ENCODE data around the gene PALLD.

- TF ChIP-seq RAD21 (IDR thresholded peaks at IDR 0.05; ENCODE audit: low read depth), result no peak
- TF ChIP-seq ZNF274 (IDR thresholded peaks at IDR 0.05; ENCODE audit: low read depth, low read length), result no peak
- TF ChIP-seq, protein P1, sequence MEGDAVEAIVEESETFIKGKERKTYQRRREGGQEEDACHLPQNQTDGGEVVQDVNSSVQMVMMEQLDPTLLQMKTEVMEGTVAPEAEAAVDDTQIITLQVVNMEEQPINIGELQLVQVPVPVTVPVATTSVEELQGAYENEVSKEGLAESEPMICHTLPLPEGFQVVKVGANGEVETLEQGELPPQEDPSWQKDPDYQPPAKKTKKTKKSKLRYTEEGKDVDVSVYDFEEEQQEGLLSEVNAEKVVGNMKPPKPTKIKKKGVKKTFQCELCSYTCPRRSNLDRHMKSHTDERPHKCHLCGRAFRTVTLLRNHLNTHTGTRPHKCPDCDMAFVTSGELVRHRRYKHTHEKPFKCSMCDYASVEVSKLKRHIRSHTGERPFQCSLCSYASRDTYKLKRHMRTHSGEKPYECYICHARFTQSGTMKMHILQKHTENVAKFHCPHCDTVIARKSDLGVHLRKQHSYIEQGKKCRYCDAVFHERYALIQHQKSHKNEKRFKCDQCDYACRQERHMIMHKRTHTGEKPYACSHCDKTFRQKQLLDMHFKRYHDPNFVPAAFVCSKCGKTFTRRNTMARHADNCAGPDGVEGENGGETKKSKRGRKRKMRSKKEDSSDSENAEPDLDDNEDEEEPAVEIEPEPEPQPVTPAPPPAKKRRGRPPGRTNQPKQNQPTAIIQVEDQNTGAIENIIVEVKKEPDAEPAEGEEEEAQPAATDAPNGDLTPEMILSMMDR (IDR thresholded peaks at IDR 0.05 in 2 of 3, conservative IDR thresholded peaks at IDR 0.05 in 1 of 3; ENCODE audit: borderline replicate concordance in 1 of 3, insufficient read depth in 1 of 3, low read depth in 2 of 3, low read length in 2 of 3), result no peak
- no peak for TF ChIP-seq EZH2phosphoT487 (IDR thresholded peaks at IDR 0.05; ENCODE audit: borderline replicate concordance)
- TF ChIP-seq YY1 (IDR thresholded peaks at IDR 0.05; ENCODE audit: extremely low read depth, insufficient replicate concordance, low read depth, low read length), result no peak
- no peak for TF ChIP-seq MAX (IDR thresholded peaks at IDR 0.05)
- TF ChIP-seq POLR2AphosphoS5 (IDR thresholded peaks at IDR 0.05; ENCODE audit: low read depth, low read length), result no peak; the same call in 1 of the 2 replicates
- no peak for TF ChIP-seq POLR2A (IDR thresholded peaks at IDR 0.05; ENCODE audit: borderline replicate concordance, extremely low read depth, insufficient read depth, insufficient read length)
- no peak for TF ChIP-seq EGR1 (IDR thresholded peaks at IDR 0.05; ENCODE audit: low read depth)
These were observed 434.4 kb downstream of the PALLD start for GRCh38 chr4:168931215-168931650.
